ENCODE results near the gene ZNF536. TPM values are rescaled to one million over a fixed set of nuclear protein-coding genes. Genes with fewer than 3 reads are reported as not detected.

Gene ZNF536
- total and polyA plus RNA-seq, 2 of the 13 experiments (the other 11 are each of a cell fraction or from before 2014, with no cell fraction given) = not detected

GRCh38 chr19:30390356-30390988, 18.3 kb downstream of the ZNF536 start:
- H3K4me1 ChIP-seq (ENCODE audit: insufficient read depth, low read length) = no peaks in the 10 kb centered on the region
- TF ChIP-seq POGK (CRISPR knock-in tag; conservative IDR thresholded peaks at IDR 0.05) = no peak
- TF ChIP-seq CHD4 (IDR thresholded peaks at IDR 0.05; ENCODE audit: borderline replicate concordance, low read length) = no peak
- no peak for TF ChIP-seq ZNF235 (CRISPR knock-in tag; IDR thresholded peaks at IDR 0.05; ENCODE audit: borderline replicate concordance)
- no peak for TF ChIP-seq ZNF501 (CRISPR knock-in tag; IDR thresholded peaks at IDR 0.05)
- TF ChIP-seq MED8 (CRISPR knock-in tag; IDR thresholded peaks at IDR 0.05; ENCODE audit: insufficient replicate concordance) = no peak
- no peak for TF ChIP-seq TCF12 (IDR thresholded peaks at IDR 0.05)
- TF ChIP-seq TCF12 (CRISPR knock-in tag; IDR thresholded peaks at IDR 0.05) = no peak
- no peaks in the 10 kb centered on the region for H3K79me2 ChIP-seq (ENCODE audit: insufficient read depth, low read length)
- ATAC-seq = no peak
- DNase-seq (ENCODE audit: low spot score) = no peak
- in situ Hi-C loops (cut with HindIII; ENCODE audit: extremely low pct_ligation_motif_present, low pct_unique_long_range_greater_than_20kb) = no loop called here
- no peaks in the 10 kb centered on the region for H3K9me3 ChIP-seq (ENCODE audit: low read length)
- CTCF ChIA-PET (ENCODE audit: low intra/inter-chr PET ratio, low total read pairs) = no interaction called here
- H3K27me3 ChIP-seq (ENCODE audit: control insufficient read depth in 1 of 2, insufficient read depth in 2 of 2, low read length in 2 of 2) = peaks cover 0 to 3% of the 10 kb centered on the region in 2 experiments; a peak in 2 of 5 replicates
- 17% methylated on average over 9 of the region's 9 CpGs for WGBS (ENCODE audit: low lambda C conversion rate)
- no peaks in the 10 kb centered on the region for H4K20me1 ChIP-seq (ENCODE audit: insufficient read depth, low read length)
- H2AFZ ChIP-seq (ENCODE audit: low read length) = no peak overlapping the region
- FAIRE-seq = no peak
- H3K36me3 ChIP-seq (replicated peaks in 1 of 2; ENCODE audit: control insufficient read depth in 1 of 2, insufficient read depth in 2 of 2, low read length in 2 of 2) = no peaks in the 10 kb centered on the region
- no peak overlapping the region for H3K4me2 ChIP-seq (ENCODE audit: low read depth, low read length)
- no TSS peak for BruUV-seq (replicated peaks)
- intact Hi-C loops (cut with micrococcal nuclease; ENCODE audit: unreplicated experiment) = no loop called here
- POLR2A ChIA-PET = no interaction called here
- H3K9ac ChIP-seq (ENCODE audit: insufficient read depth, low read depth, low read length) = no peak overlapping the region
- no peak overlapping the region for H3K4me3 ChIP-seq (replicated peaks in 1 of 3; ENCODE audit: insufficient read depth in 1 of 3, low read depth in 2 of 3, low read length in 3 of 3)
- H3K27ac ChIP-seq (ENCODE audit: extremely low read length, insufficient read depth, low read length) = no peak overlapping the region
